Left lung (tissue), 10 donors: Measurements from ENCODE around the gene SLC17A9. TPM values are rescaled to one million over a fixed set of nuclear protein-coding genes. Genes with fewer than 3 reads are reported as not detected.

Experiments used
- ATAC-seq: fragments of 200-7000 bp; cut with Tn5 transposase; one replicate; pipeline ENCODE4 v1.9.1; 2020; ENCODE audit warnings: moderate library complexity
- DNase-seq, 4 donors: peaks; one replicate each; pipeline ENCODE4 v3.0.0-alpha.2; 2013 to 2020
- H3K27ac ChIP-seq, 2 donors: fragments of 200-600 bp; sonication (generic) in 1 of 2; one replicate each; pipeline versions ENCODE4 v1.5.0 to v1.8.0; 2020 to 2021
- H3K27me3 ChIP-seq, 2 donors: fragments of 200-600 bp; sonication (generic) in 1 of 2; one replicate each; pipeline versions ENCODE4 v1.5.0 to v1.8.0; 2020 to 2021
- H3K36me3 ChIP-seq, 2 donors: fragments of 200-600 bp; sonication (generic) in 1 of 2; one replicate each; pipeline versions ENCODE4 v1.5.0 to v1.8.0; 2020 to 2021
- H3K4me1 ChIP-seq, 2 donors: fragments of 200-600 bp; one replicate each; pipeline ENCODE4 v1.8.0; 2021
- H3K4me3 ChIP-seq, 2 donors: fragments of 200-600 bp; sonication (generic) in 1 of 2; one replicate each; pipeline versions ENCODE4 v1.5.0 to v1.8.0; 2020 to 2021; ENCODE audit warnings: mild to moderate bottlenecking in 1 of 2
- H3K9me3 ChIP-seq, 2 donors: fragments of 200-600 bp; sonication (generic) in 1 of 2; one replicate each; pipeline versions ENCODE4 v1.5.0 to v1.8.0; 2020 to 2021
- CTCF ChIP-seq, 2 donors: fragments of 200-600 bp; sonication (generic) in 1 of 2; IDR thresholded peaks; one replicate each; pipeline versions ENCODE4 v1.5.0 to v1.8.0; 2021; ENCODE audit warnings: antibody characterized with exemption in 2 of 2
- intact Hi-C, 2 donors: fragments of 100-400 bp; cut with DNase I; formaldehyde crosslinking; loops; one replicate each; pipeline versions ENCODE4 v1.11.2 to v1.14.2; 2022
- polyA plus RNA-seq, 6 donors: library from polyadenylated mRNA; unstranded; fragments of 120-200 nt; gene quantifications; one replicate each; pipeline ENCODE4 v1.2.1, GENCODE V29; 2013; ENCODE audit not compliant: insufficient read length in 6 of 6
- total RNA-seq, 2 donors: library from RNA; stranded (reverse); fragmentation: NEBNext Ultra II Directional; extraction: Animal tissue kit (Norgen Biotek cat#: 25700); gene quantifications; one replicate each; pipeline ENCODE4 v1.2.1, GENCODE V29; 2021
- donor health status: DM: no; HTN: yes; CAD: no.
- donor health status: DM: no; HTN: no; CAD: no.

Gene SLC17A9
- total and polyA plus RNA-seq, 8 donors = 2.1 to 18.1 (median 3.7) TPM

GRCh38 chr20:62999580-62999979, 47.1 kb downstream of the SLC17A9 start:
- Histone ChIP-seq H3K4me3 (no peak overlapping the region), H3K4me1 (no peaks in the 10 kb centered on the region), H3K27ac (no peak overlapping the region), H3K9me3 (no peaks in the 10 kb centered on the region), H3K36me3 (no peaks in the 10 kb centered on the region), H3K27me3 (peaks cover 42 to 99% of the 10 kb centered on the region in 2 donors)
- DNase-seq (no peak), ATAC-seq (no peak)
- intact Hi-C loops = no loop called here
- no peak for TF ChIP-seq CTCF (IDR thresholded peaks at IDR 0.05)

- TF ChIP-seq CTCF (IDR thresholded peaks at IDR 0.05) = no peak
- Histone ChIP-seq H3K4me1 (no peaks in the 10 kb centered on the region), H3K36me3 (no peaks in the 10 kb centered on the region), H3K9me3 (no peaks in the 10 kb centered on the region), H3K27me3 (peaks cover 46 to 99% of the 10 kb centered on the region in 2 donors), H3K4me3 (no peak overlapping the region), H3K27ac (no peak overlapping the region)
- peak in 1 of 4 donors; percentile 61 for DNase-seq
- intact Hi-C loops = loop anchor here in 1 of 2 donors (10.0 kb wide), 1 partner anchor 105 kb away; no protein-coding TSS in a partner anchor
- no peak for ATAC-seq
Observed at GRCh38 chr20:63000036-63000435, 47.5 kb downstream of the SLC17A9 start.

GRCh38 chr20:63000958-63001357, 48.4 kb downstream of the SLC17A9 start:
- TF ChIP-seq CTCF (IDR thresholded peaks at IDR 0.05) = no peak
- ATAC-seq (no peak), DNase-seq (no peak)
- Histone ChIP-seq H3K4me3 (no peak overlapping the region), H3K27me3 (peaks cover 55 to 99% of the 10 kb centered on the region in 2 donors), H3K4me1 (peaks cover 0 to 7% of the 10 kb centered on the region in 2 donors), H3K9me3 (no peaks in the 10 kb centered on the region), H3K36me3 (no peaks in the 10 kb centered on the region), H3K27ac (no peak overlapping the region)
- intact Hi-C loops = loop anchor here in 1 of 2 donors (10.0 kb wide), 1 partner anchor 106 kb away; no protein-coding TSS in a partner anchor

GRCh38 chr20:63002511-63002910, 50.0 kb downstream of the SLC17A9 start:
- Histone ChIP-seq H3K9me3 (no peaks in the 10 kb centered on the region), H3K27me3 (peaks cover 71 to 99% of the 10 kb centered on the region in 2 donors), H3K4me1 (peaks cover 0 to 21% of the 10 kb centered on the region in 2 donors), H3K27ac (no peak overlapping the region), H3K4me3 (no peak overlapping the region), H3K36me3 (no peaks in the 10 kb centered on the region)
- intact Hi-C loops = loop anchor here in 1 of 2 donors (10.0 kb wide), 1 partner anchor 108 kb away; no protein-coding TSS in a partner anchor
- no peak for ATAC-seq
- TF ChIP-seq CTCF (IDR thresholded peaks at IDR 0.05) = no peak
- DNase-seq = peak in 1 of 4 donors; percentile 51

GRCh38 chr20:63003546-63003945, 51.0 kb downstream of the SLC17A9 start:
- H3K27me3 ChIP-seq = peaks cover 81 to 100% of the 10 kb centered on the region in 2 donors
- intact Hi-C loops = loop anchor here in 1 of 2 donors (10.0 kb wide), 1 partner anchor 109 kb away; no protein-coding TSS in a partner anchor
- no peak for ATAC-seq

More at GRCh38 chr20:63003546-63003945, 51.0 kb downstream of the SLC17A9 start:
- Histone ChIP-seq H3K36me3 (no peaks in the 10 kb centered on the region), H3K4me3 (no peak overlapping the region), H3K27ac (no peak overlapping the region), H3K9me3 (no peaks in the 10 kb centered on the region), H3K4me1 (peaks cover 0 to 26% of the 10 kb centered on the region in 2 donors)
- TF ChIP-seq CTCF (IDR thresholded peaks at IDR 0.05) = no peak
- peak in 1 of 4 donors; percentile 65 for DNase-seq
